ENCODE data around the gene MB21D2. TPM values are rescaled to one million over a fixed set of nuclear protein-coding genes. Genes with fewer than 3 reads are reported as not detected.

The MB21D2 gene
- total and polyA plus RNA-seq, 2 donors (not counting 1 experiment from before 2014, with no cell fraction given), result 0.03 to 0.20 TPM

- TF ChIP-seq EZH2 (IDR thresholded peaks at IDR 0.05; ENCODE audit: borderline replicate concordance, insufficient read depth, low read depth, low read length, poor library complexity, severe bottlenecking) (no peak), CTCF (IDR thresholded peaks at IDR 0.05) (no peak)
- ATAC-seq (ENCODE audit: low read depth) (no peak), DNase-seq (no peak)
- no peak overlapping the region for H2AFZ ChIP-seq (ENCODE audit: insufficient read depth, low read depth, low read length, poor library complexity, severe bottlenecking)
- H3K79me2 ChIP-seq (ENCODE audit: control insufficient read depth, insufficient read depth, low read length), result no peaks in the 10 kb centered on the region
- Mint-ChIP-seq H3K27ac (no peak overlapping the region), H3K9me3 (ENCODE audit: insufficient read depth) (no peaks in the 10 kb centered on the region), H3K4me1 (no peaks in the 10 kb centered on the region), H3K4me3 (no peak overlapping the region), H3K27me3 (peaks cover 18% of the 10 kb centered on the region)
- no peak overlapping the region for H3K9ac ChIP-seq (ENCODE audit: low read length)
- H3K27ac ChIP-seq (ENCODE audit: low read length in 2 of 2), result no peak overlapping the region
- no peak overlapping the region for H3K4me3 ChIP-seq (ENCODE audit: control extremely low read depth in 1 of 5, extremely low read depth in 1 of 5, insufficient read depth in 1 of 5, low read depth in 2 of 5, low read length in 4 of 5)
- H3K4me2 ChIP-seq (replicated peaks; ENCODE audit: low read depth, low read length, poor library complexity, severe bottlenecking), result no peak overlapping the region
- H4K20me1 ChIP-seq (ENCODE audit: control insufficient read depth, insufficient read depth, low read length, poor library complexity, severe bottlenecking), result no peaks in the 10 kb centered on the region
- no peaks in the 10 kb centered on the region for H3K9me3 ChIP-seq (ENCODE audit: control extremely low read depth in 1 of 3, control insufficient read depth in 2 of 3, insufficient read depth in 1 of 3, low read length in 2 of 3)
- H3K27me3 ChIP-seq (replicated peaks in 1 of 4; ENCODE audit: control extremely low read depth in 1 of 4, control insufficient read depth in 3 of 4, insufficient read depth in 4 of 4, low read length in 3 of 4), result no peaks in the 10 kb centered on the region
- intact Hi-C loops (cut with micrococcal nuclease), result no loop called here
- whole genome bisulfite sequencing (ENCODE audit: insufficient coverage), result 100% methylated on average over 1 of the region's 2 CpGs
- no peaks in the 10 kb centered on the region for H3K4me1 ChIP-seq (ENCODE audit: control insufficient read depth in 2 of 2, insufficient read depth in 2 of 2, low read length in 2 of 2)
- POLR2A ChIA-PET, result no interaction called here
- CTCF ChIA-PET, result interaction anchor here (1.5 to 1.7 kb wide), 2 partner anchors 8 to 767 kb away, joined by 3 to 7 read pairs; no protein-coding TSS in a partner anchor
- H3K36me3 ChIP-seq (replicated peaks in 1 of 2; ENCODE audit: control extremely low read depth in 1 of 2, control insufficient read depth in 1 of 2, extremely low read depth in 1 of 2, insufficient read depth in 2 of 2, low read length in 1 of 2), result no peaks in the 10 kb centered on the region
Observed at GRCh38 chr3:192804502-192804901, 113.2 kb downstream of the MB21D2 start.

- Histone ChIP-seq H3K9me3 (ENCODE audit: control extremely low read depth in 1 of 3, control insufficient read depth in 2 of 3, insufficient read depth in 1 of 3, low read length in 2 of 3) (no peaks in the 10 kb centered on the region), H3K4me1 (ENCODE audit: control insufficient read depth in 2 of 2, insufficient read depth in 2 of 2, low read length in 2 of 2) (no peaks in the 10 kb centered on the region), H3K79me2 (ENCODE audit: control insufficient read depth, insufficient read depth, low read length) (no peaks in the 10 kb centered on the region), H3K27ac (ENCODE audit: low read length in 2 of 2) (no peak overlapping the region), H3K4me2 (replicated peaks; ENCODE audit: low read depth, low read length, poor library complexity, severe bottlenecking) (no peak overlapping the region), H3K9ac (ENCODE audit: low read length) (no peak overlapping the region), H3K36me3 (replicated peaks in 1 of 2; ENCODE audit: control extremely low read depth in 1 of 2, control insufficient read depth in 1 of 2, extremely low read depth in 1 of 2, insufficient read depth in 2 of 2, low read length in 1 of 2) (no peaks in the 10 kb centered on the region), H4K20me1 (ENCODE audit: control insufficient read depth, insufficient read depth, low read length, poor library complexity, severe bottlenecking) (no peaks in the 10 kb centered on the region), H3K27me3 (replicated peaks in 1 of 4; ENCODE audit: control extremely low read depth in 1 of 4, control insufficient read depth in 3 of 4, insufficient read depth in 4 of 4, low read length in 3 of 4) (no peaks in the 10 kb centered on the region), H3K4me3 (ENCODE audit: control extremely low read depth in 1 of 5, extremely low read depth in 1 of 5, insufficient read depth in 1 of 5, low read depth in 2 of 5, low read length in 4 of 5) (no peak overlapping the region), H2AFZ (ENCODE audit: insufficient read depth, low read depth, low read length, poor library complexity, severe bottlenecking) (no peak overlapping the region)
- no peak for ATAC-seq (ENCODE audit: low read depth)
- peak; percentile 47 for DNase-seq
- H3K27me3 Mint-ChIP-seq, result peaks cover 18% of the 10 kb centered on the region
- no peak overlapping the region for H3K4me3 Mint-ChIP-seq
- H3K4me1 Mint-ChIP-seq, result no peaks in the 10 kb centered on the region
- no peak overlapping the region for H3K27ac Mint-ChIP-seq
- ChIA-PET CTCF (interaction anchor here (0.6 to 1.9 kb wide), 10 partner anchors 10 to 340 kb away, joined by 3 to 19 read pairs (median 6); no protein-coding TSS in a partner anchor), POLR2A (no interaction called here)
- intact Hi-C loops (cut with micrococcal nuclease), result no loop called here
- peak; percentile 60 for TF ChIP-seq CTCF (IDR thresholded peaks at IDR 0.05)
- TF ChIP-seq EZH2 (IDR thresholded peaks at IDR 0.05; ENCODE audit: borderline replicate concordance, insufficient read depth, low read depth, low read length, poor library complexity, severe bottlenecking), result no peak
- 95% methylated on average over 5 of the region's 7 CpGs for WGBS (ENCODE audit: insufficient coverage)
- H3K9me3 Mint-ChIP-seq (ENCODE audit: insufficient read depth), result no peaks in the 10 kb centered on the region
Observed at GRCh38 chr3:192802957-192803899, 114.4 kb downstream of the MB21D2 start.

Data from B cell (primary cell).